Lung (tissue), 12 donors: ENCODE measurements around the gene EPB41L2. TPM values are rescaled to one million over a fixed set of nuclear protein-coding genes. Genes with fewer than 3 reads are reported as not detected.
A peak's percentile ranks its signal among the peaks of the same experiment; 100 is the strongest.

Experiments used
- ATAC-seq: fragments of 200-7000 bp; cut with Tn5 transposase; one replicate; pipeline ENCODE4 v1.9.1; 2020; ENCODE audit warnings: moderate number of reproducible peaks; ENCODE audit not compliant: insufficient read depth, low FRiP score
- DNase-seq, 3 donors: peaks; one replicate each; pipeline ENCODE4 v3.0.0-alpha.2; 2013 to 2017
- H3K27ac ChIP-seq, 2 donors: one replicate each; pipeline ENCODE4 v1.5.1; 2013; ENCODE audit warnings: mild to moderate bottlenecking in 2 of 2, moderate library complexity in 2 of 2, control low read depth in 1 of 2, inconsistent platforms in 1 of 2, low read depth in 1 of 2, low read length in 1 of 2
- H3K27me3 ChIP-seq, 3 donors: one replicate each; pipeline ENCODE4 v1.5.1; 2013; ENCODE audit warnings: low read length in 2 of 3; ENCODE audit not compliant: control insufficient read depth in 3 of 3, insufficient read depth in 3 of 3
- H3K36me3 ChIP-seq, 4 donors: one replicate each; pipeline ENCODE4 v1.5.1; 2013; ENCODE audit warnings: low read length in 4 of 4, mild to moderate bottlenecking in 1 of 4, moderate library complexity in 1 of 4; ENCODE audit not compliant: control insufficient read depth in 4 of 4, insufficient read depth in 4 of 4
- H3K4me1 ChIP-seq, 5 donors: one replicate each; pipeline ENCODE4 v1.5.1; 2013; ENCODE audit warnings: low read length in 5 of 5, mild to moderate bottlenecking in 2 of 5, moderate library complexity in 1 of 5; ENCODE audit not compliant: control insufficient read depth in 5 of 5, insufficient read depth in 5 of 5
- H3K4me3 ChIP-seq: one replicate; pipeline ENCODE4 v1.5.1; 2013; ENCODE audit warnings: mild to moderate bottlenecking, control low read depth, moderate library complexity
- H3K9ac ChIP-seq, 2 donors: one replicate each; pipeline ENCODE4 v1.5.1; 2013; ENCODE audit warnings: low read length in 2 of 2, control low read depth in 1 of 2; ENCODE audit not compliant: insufficient read depth in 1 of 2
- H3K9me3 ChIP-seq, 4 donors: one replicate each; pipeline ENCODE4 v1.5.1; 2013; ENCODE audit warnings: low read length in 3 of 4, mild to moderate bottlenecking in 1 of 4, moderate library complexity in 1 of 4; ENCODE audit not compliant: control insufficient read depth in 4 of 4, insufficient read depth in 3 of 4
- WGBS, 2 donors: extraction: QIAGEN DNeasy Blood & Tissue Kit; methylation state at CpG; one replicate each; pipeline ENCODE4 v1.1.7; 2013; 5-methylcytosine and 5-hydroxymethylcytosine counted together
- polyA plus RNA-seq, 2 donors: library from polyadenylated mRNA; stranded (reverse); fragments of 200-250 nt; gene quantifications; one replicate each; pipeline ENCODE4 v1.2.1, GENCODE V29; 2013
- total RNA-seq, 2 donors: library from RNA; depleted of rRNA in 1 of 2; stranded (reverse); fragments of >200 nt in 1 of 2; gene quantifications; one replicate each; pipeline ENCODE4 v1.2.1, GENCODE V29; 2014 to 2021
- TF ChIP-seq, protein P1 (sequence below): IDR thresholded peaks from 2 replicates; pipeline ENCODE4 v1.5.1; 2012; ENCODE audit warnings: mild to moderate bottlenecking; ENCODE audit errors: control extremely low read depth, extremely low read depth
- donor health status: control.
- donor health status: control.
- donor health status: Bipolar disorder and iron deficiency.
- donor health status: healthy.
- donor health status: DM: yes; HTN: yes; CAD: no.

The EPB41L2 gene
- total and polyA plus RNA-seq, 4 donors: 21.9 to 265 (median 52.7) TPM

DNA sequence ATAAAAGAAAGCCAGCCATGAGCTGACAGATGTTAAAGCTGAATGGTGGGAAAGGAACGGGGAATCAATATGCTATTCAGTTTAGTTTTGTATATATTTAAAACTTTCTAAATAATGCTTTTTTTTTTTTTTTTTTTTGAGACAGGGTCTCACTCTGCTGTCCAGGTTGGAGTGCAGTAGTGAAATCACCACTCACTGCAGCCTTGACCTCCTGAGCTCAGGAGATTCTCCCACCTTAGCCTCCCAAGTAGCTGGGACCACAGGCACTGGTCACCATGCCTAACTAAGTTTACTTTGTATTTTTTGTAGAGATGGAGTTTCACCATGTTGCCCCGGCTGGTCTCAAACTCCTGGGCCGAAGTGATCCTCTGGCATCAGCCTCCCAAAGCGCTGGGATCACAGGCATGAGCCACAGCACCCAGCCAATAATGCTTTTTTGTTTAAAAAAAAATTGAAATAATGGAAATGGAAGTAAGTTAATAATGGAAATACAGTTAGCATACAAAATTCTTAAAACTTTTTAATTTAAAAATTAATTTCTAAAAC is 19.1 kb downstream of the EPB41L2 start:
- DNase-seq: no peak
- TF ChIP-seq, protein P1, sequence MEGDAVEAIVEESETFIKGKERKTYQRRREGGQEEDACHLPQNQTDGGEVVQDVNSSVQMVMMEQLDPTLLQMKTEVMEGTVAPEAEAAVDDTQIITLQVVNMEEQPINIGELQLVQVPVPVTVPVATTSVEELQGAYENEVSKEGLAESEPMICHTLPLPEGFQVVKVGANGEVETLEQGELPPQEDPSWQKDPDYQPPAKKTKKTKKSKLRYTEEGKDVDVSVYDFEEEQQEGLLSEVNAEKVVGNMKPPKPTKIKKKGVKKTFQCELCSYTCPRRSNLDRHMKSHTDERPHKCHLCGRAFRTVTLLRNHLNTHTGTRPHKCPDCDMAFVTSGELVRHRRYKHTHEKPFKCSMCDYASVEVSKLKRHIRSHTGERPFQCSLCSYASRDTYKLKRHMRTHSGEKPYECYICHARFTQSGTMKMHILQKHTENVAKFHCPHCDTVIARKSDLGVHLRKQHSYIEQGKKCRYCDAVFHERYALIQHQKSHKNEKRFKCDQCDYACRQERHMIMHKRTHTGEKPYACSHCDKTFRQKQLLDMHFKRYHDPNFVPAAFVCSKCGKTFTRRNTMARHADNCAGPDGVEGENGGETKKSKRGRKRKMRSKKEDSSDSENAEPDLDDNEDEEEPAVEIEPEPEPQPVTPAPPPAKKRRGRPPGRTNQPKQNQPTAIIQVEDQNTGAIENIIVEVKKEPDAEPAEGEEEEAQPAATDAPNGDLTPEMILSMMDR: no peak
- ATAC-seq: no peak
- 76 to 81% methylated on average over 4 of the region's 4 CpGs for WGBS, 2 donors
- Histone ChIP-seq H3K4me1 (peaks cover 0 to 22% (median 2%) of the 10 kb centered on the region in 5 donors), H3K9me3 (no peaks in the 10 kb centered on the region), H3K36me3 (no peaks in the 10 kb centered on the region), H3K27me3 (no peaks in the 10 kb centered on the region), H3K4me3 (no peak overlapping the region), H3K9ac (no peak overlapping the region), H3K27ac (no peak overlapping the region)

- Histone ChIP-seq H3K27me3 (no peaks in the 10 kb centered on the region), H3K4me1 (peaks cover 0 to 28% (median 2%) of the 10 kb centered on the region in 5 donors), H3K36me3 (no peaks in the 10 kb centered on the region), H3K9ac (no peak overlapping the region), H3K27ac (no peak overlapping the region), H3K4me3 (no peak overlapping the region), H3K9me3 (no peaks in the 10 kb centered on the region)
- WGBS, 2 donors: 72 to 79% methylated on average over 2 of the region's 2 CpGs
- DNase-seq (peak in 2 of 3 donors; percentile 58 to 70), ATAC-seq (no peak)
- TF ChIP-seq, protein P1: no peak
These were observed 20.4 kb downstream of the EPB41L2 start for GRCh38 chr6:131042664-131043063.

GRCh38 chr6:131041814-131042213 is 21.2 kb downstream of the EPB41L2 start:
- Histone ChIP-seq H3K27ac (no peak overlapping the region), H3K4me3 (no peak overlapping the region), H3K9ac (no peak overlapping the region), H3K9me3 (no peaks in the 10 kb centered on the region), H3K36me3 (no peaks in the 10 kb centered on the region), H3K4me1 (peaks cover 0 to 28% (median 2%) of the 10 kb centered on the region in 5 donors), H3K27me3 (no peaks in the 10 kb centered on the region)
- TF ChIP-seq, protein P1: no peak
- ATAC-seq: no peak
- 71 to 95% methylated on average over 2 of the region's 2 CpGs for WGBS, 2 donors
- DNase-seq: no peak

DNA sequence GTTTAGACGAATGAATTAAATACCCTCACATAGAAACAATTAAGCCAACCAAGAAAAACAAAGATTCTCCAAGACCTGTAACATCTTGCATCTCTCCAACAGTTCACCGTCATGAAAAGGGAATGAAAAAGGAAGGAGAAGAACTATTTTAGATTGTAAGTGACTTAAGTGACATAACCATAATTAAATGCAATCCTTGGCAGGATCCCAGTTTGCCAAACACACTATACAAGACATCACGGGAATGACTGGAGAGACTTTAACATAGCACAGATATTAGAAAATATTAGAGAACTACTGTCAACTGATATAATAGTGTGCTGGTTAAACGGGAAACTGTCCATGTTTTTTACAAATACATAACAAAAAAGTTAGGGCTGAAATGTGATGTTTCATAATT is 22.2 kb downstream of the EPB41L2 start:
- ATAC-seq: no peak
- Histone ChIP-seq H3K4me1 (peaks cover 0 to 28% (median 2%) of the 10 kb centered on the region in 5 donors), H3K27ac (no peak overlapping the region), H3K4me3 (no peak overlapping the region), H3K27me3 (no peaks in the 10 kb centered on the region), H3K9me3 (no peaks in the 10 kb centered on the region), H3K9ac (no peak overlapping the region), H3K36me3 (no peaks in the 10 kb centered on the region)
- DNase-seq: no peak
- 83 to 85% methylated on average over 4 of the region's 4 CpGs for WGBS, 2 donors
- TF ChIP-seq, protein P1: no peak
